K562 (cell line): ENCODE data around the gene LAMA1. TPM values are rescaled to one million over a fixed set of nuclear protein-coding genes. Genes with fewer than 3 reads are reported as not detected.
A peak's percentile ranks its signal among the peaks of the same experiment; 100 is the strongest.

ENCODE experiments used
- BACH1 ChIP-seq: fragments of 200-800 bp; sonication (Bioruptor generic); IDR thresholded peaks from 2 replicates; pipeline ENCODE4 v1.6.1; 2016; ENCODE audit warnings: missing genetic modification characterization, missing compliant biosample characterization
- BRD4 ChIP-seq: fragments of 200-600 bp; sonication (generic); IDR thresholded peaks from 2 replicates; pipeline ENCODE4 v1.6.1; 2017; ENCODE audit warnings: inconsistent platforms
- CEBPB ChIP-seq: fragments of 450-650 bp; IDR thresholded peaks from 2 replicates; pipeline ENCODE4 v1.6.1; 2016; ENCODE audit warnings: missing genetic modification characterization, missing compliant biosample characterization
- CTCFL ChIP-seq: IDR thresholded peaks from 2 replicates; pipeline ENCODE4 v1.6.1; 2011; ENCODE audit warnings: borderline replicate concordance, low read depth, mild to moderate bottlenecking, moderate library complexity, low read length; ENCODE audit not compliant: insufficient read depth, poor library complexity, severe bottlenecking
- DEAF1 ChIP-seq: fragments of 450-650 bp; formaldehyde crosslinking; IDR thresholded peaks from 2 replicates; pipeline ENCODE4 v1.4.0; 2020; ENCODE audit warnings: mild to moderate bottlenecking, moderate library complexity
- MTA1 ChIP-seq: fragments of 450-650 bp; IDR thresholded peaks from 2 replicates; pipeline ENCODE4 v1.6.1; 2017; ENCODE audit warnings: borderline replicate concordance
- PCBP1 ChIP-seq: fragments of 200-400 bp; formaldehyde crosslinking; IDR thresholded peaks from 2 replicates; pipeline ENCODE4 v1.6.1; 2018; ENCODE audit warnings: mild to moderate bottlenecking, low read depth, low read length; ENCODE audit not compliant: poor library complexity, severe bottlenecking
- RAD21 ChIP-seq, 2 experiments: fragments of 250-450 bp in 1 of 2; fragments of 450-650 bp in 1 of 2; sonication (Bioruptor Pico) in 1 of 2; formaldehyde crosslinking in 1 of 2; IDR thresholded peaks in 1 of 2; conservative IDR thresholded peaks in 1 of 2; 2 replicates each; pipeline versions ENCODE4 v1.4.0 to v1.8.0; 2020 to 2022; ENCODE audit warnings: mild to moderate bottlenecking in 2 of 2, moderate library complexity in 1 of 2
- REST ChIP-seq, 2 experiments: fragments of 450-650 bp; formaldehyde crosslinking in 1 of 2; IDR thresholded peaks; 2 replicates each; pipeline versions ENCODE4 v1.4.0 to v1.6.1; 2014 to 2020; ENCODE audit warnings: mild to moderate bottlenecking in 2 of 2, borderline replicate concordance in 1 of 2, low read depth in 1 of 2
- RFX7 ChIP-seq: fragments of 250-450 bp; sonication (Bioruptor Pico); IDR thresholded peaks from 2 replicates; pipeline ENCODE4 v1.5.1; 2021; ENCODE audit warnings: mild to moderate bottlenecking
- SMC3 ChIP-seq: conservative IDR thresholded peaks from 2 replicates; pipeline ENCODE4 v1.6.1; 2011; ENCODE audit warnings: low read depth, low read length, improper control_type of control experiment; ENCODE audit not compliant: insufficient read depth
- TAL1 ChIP-seq: fragments of 450-650 bp; IDR thresholded peaks from 2 replicates; pipeline ENCODE4 v1.6.1; 2016; ENCODE audit warnings: mild to moderate bottlenecking
- XRCC4 ChIP-seq: IDR thresholded peaks from one replicate; pipeline ENCODE4 v1.6.1; 2011; ENCODE audit not compliant: insufficient read depth, insufficient read length; ENCODE audit errors: extremely low read depth
- ZKSCAN3 ChIP-seq: fragments of 250-450 bp; sonication (Bioruptor Pico); IDR thresholded peaks from 2 replicates; pipeline ENCODE4 v1.4.0; 2020
- ZNF644 ChIP-seq: fragments of 200-800 bp; sonication (Bioruptor generic); IDR thresholded peaks from 2 replicates; pipeline ENCODE4 v1.6.1; 2016; ENCODE audit warnings: low read depth, missing genetic modification characterization, missing compliant biosample characterization
- ZNF766 ChIP-seq: fragments of 200-800 bp; sonication (Bioruptor generic); conservative IDR thresholded peaks from 2 replicates; pipeline ENCODE4 v1.6.1; 2016; ENCODE audit warnings: missing genetic modification characterization, missing compliant biosample characterization
- polyA plus RNA-seq, 8 experiments: library from polyadenylated mRNA; depleted of rRNA in 4 of 8; stranded (reverse) in 5 of 8; unstranded in 3 of 8; fragments of >200 nt; fragmentation: Nextera tagmentation in 2 of 8; fragmentation: Illumina TruSeq in 1 of 8; extraction: Ambion mirVana in 2 of 8; extraction: Trizol in 1 of 8; gene quantifications; 2 replicates each; pipeline versions ENCODE4 v1.2.1 to v1.2.3, GENCODE V29; 2011 to 2014; ENCODE audit warnings: inconsistent platforms in 1 of 8, missing spikeins in 1 of 8
- total RNA-seq, 7 experiments: library from RNA; depleted of rRNA in 6 of 7; stranded (reverse); fragments of >200 nt in 6 of 7; fragmentation: Illumina TruSeq in 2 of 7; extraction: Trizol in 2 of 7; gene quantifications; 2 replicates each; pipeline versions ENCODE4 v1.2.1 to v1.2.3, GENCODE V29; 2011 to 2021; ENCODE audit warnings: low replicate concordance in 1 of 7

Gene LAMA1
- total and polyA plus RNA-seq, 9 of the 15 experiments (the other 6 are each of a cell fraction or from before 2014, with no cell fraction given): 0.04 TPM; not detected in 8

- TF ChIP-seq CTCFL: peak; percentile 9
- TF ChIP-seq BRD4: no peak
- no peak for TF ChIP-seq ZNF766
- no peak for TF ChIP-seq RFX7
- no peak for TF ChIP-seq ZKSCAN3 (CRISPR knock-in tag)
- no peak for TF ChIP-seq ZNF644 (tag)
- peak; percentile 66 to 71 for TF ChIP-seq RAD21 (CRISPR knock-in tag; conservative IDR thresholded peaks at IDR 0.05 in 1 of 2, IDR thresholded peaks at IDR 0.05 in 1 of 2)
- no peak for TF ChIP-seq BACH1
- TF ChIP-seq XRCC4: no peak
- TF ChIP-seq MTA1: no peak
- TF ChIP-seq CEBPB (tag): no peak
- TF ChIP-seq DEAF1: peak; percentile 54; the same call in 1 of the 2 replicates
- peak; percentile 43; the same call in 1 of the 2 replicates for TF ChIP-seq SMC3
- TF ChIP-seq TAL1: no peak
- peak; percentile 32 for TF ChIP-seq REST (IDR thresholded peaks at IDR 0.05; ENCODE audit: borderline replicate concordance)
- TF ChIP-seq REST (CRISPR knock-in tag; IDR thresholded peaks at IDR 0.05; ENCODE audit: low read depth): no peak
- TF ChIP-seq PCBP1: no peak
Measured at GRCh38 chr18:7000484-7001096, 117.0 kb downstream of the LAMA1 start (continued).
